H54 (cell line): ENCODE results near the gene EME1.
"Not testable (repeated sequence)": the region's sequence is repeated elsewhere in the genome, so short reads cannot be mapped to it uniquely, and the experiment has no call there.

Source experiments
- DNase-seq: peaks from one replicate; pipeline ENCODE4 v3.0.0; 2011; ENCODE audit warnings: low spot score, mixed read lengths; ENCODE audit not compliant: insufficient read length
- FAIRE-seq: peaks from 3 replicates; lab custom pipeline; 2011; peaks lifted over from hg19 to GRCh38; lab: Jason Lieb, UNC
- POLR2A ChIP-seq: IDR thresholded peaks from 2 replicates; pipeline ENCODE4 v1.6.1; 2011; ENCODE audit warnings: low read depth, mild to moderate bottlenecking, low read length

EME1 gene

GRCh38 chr17:50406578-50406977, 33.5 kb downstream of the EME1 start:
- no peak for FAIRE-seq
- TF ChIP-seq POLR2A = no peak
- DNase-seq = no peak

GRCh38 chr17:50407921-50408320, 34.9 kb downstream of the EME1 start:
- FAIRE-seq = no peak
- no peak for DNase-seq
- no peak for TF ChIP-seq POLR2A

GRCh38 chr17:50412188-50412732, 39.2 kb downstream of the EME1 start:
- no peak for TF ChIP-seq POLR2A
- no peak for FAIRE-seq

GRCh38 chr17:50414808-50415207, 41.8 kb downstream of the EME1 start:
- FAIRE-seq (no peak), DNase-seq (no peak)
- no peak for TF ChIP-seq POLR2A

More at GRCh38 chr17:50412188-50412732, 39.2 kb downstream of the EME1 start:
- no peak for DNase-seq

- not testable (repeated sequence) for DNase-seq, FAIRE-seq
Observed at GRCh38 chr17:50419577-50419976, 46.5 kb downstream of the EME1 start.

- FAIRE-seq = no peak
- TF ChIP-seq POLR2A = no peak
- no peak for DNase-seq
Observed at GRCh38 chr17:50420419-50421112, 47.5 kb downstream of the EME1 start.

- no peak for TF ChIP-seq POLR2A
- no peak for DNase-seq
- FAIRE-seq = no peak
Observed at GRCh38 chr17:50421308-50422051, 48.5 kb downstream of the EME1 start.

- TF ChIP-seq POLR2A = no peak
- DNase-seq (no peak), FAIRE-seq (no peak)
Observed at GRCh38 chr17:50422738-50423137, 49.7 kb downstream of the EME1 start.

GRCh38 chr17:50423553-50424159, 50.6 kb downstream of the EME1 start:
- no peak for TF ChIP-seq POLR2A
- DNase-seq (peak; percentile 93), FAIRE-seq (peak; percentile 87)

GRCh38 chr17:50424246-50424995, 51.4 kb downstream of the EME1 start:
- no peak for DNase-seq
- FAIRE-seq = no peak
- no peak for TF ChIP-seq POLR2A

GRCh38 chr17:50424996-50425681, 52.1 kb downstream of the EME1 start:
- TF ChIP-seq POLR2A = no peak
- FAIRE-seq (no peak), DNase-seq (no peak)

- FAIRE-seq = no peak
- DNase-seq = peak; percentile 89
- peak; percentile 51 for TF ChIP-seq POLR2A
Observed at GRCh38 chr17:50425682-50426471, 52.8 kb downstream of the EME1 start, which contains the start of gene ACSF2. TSS of gene ACSF2 (plus strand) at chr17:50426218. CDS start at chr17:50426262, 44 bp downstream.
